ENCODE measurements around the gene ING2.
A peak's percentile ranks its signal among the peaks of the same experiment; 100 is the strongest.
"Not testable (repeated sequence)": the region's sequence is repeated elsewhere in the genome, so short reads cannot be mapped to it uniquely, and the experiment has no call there.

Gene ING2, protein sequence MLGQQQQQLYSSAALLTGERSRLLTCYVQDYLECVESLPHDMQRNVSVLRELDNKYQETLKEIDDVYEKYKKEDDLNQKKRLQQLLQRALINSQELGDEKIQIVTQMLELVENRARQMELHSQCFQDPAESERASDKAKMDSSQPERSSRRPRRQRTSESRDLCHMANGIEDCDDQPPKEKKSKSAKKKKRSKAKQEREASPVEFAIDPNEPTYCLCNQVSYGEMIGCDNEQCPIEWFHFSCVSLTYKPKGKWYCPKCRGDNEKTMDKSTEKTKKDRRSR

DNA sequence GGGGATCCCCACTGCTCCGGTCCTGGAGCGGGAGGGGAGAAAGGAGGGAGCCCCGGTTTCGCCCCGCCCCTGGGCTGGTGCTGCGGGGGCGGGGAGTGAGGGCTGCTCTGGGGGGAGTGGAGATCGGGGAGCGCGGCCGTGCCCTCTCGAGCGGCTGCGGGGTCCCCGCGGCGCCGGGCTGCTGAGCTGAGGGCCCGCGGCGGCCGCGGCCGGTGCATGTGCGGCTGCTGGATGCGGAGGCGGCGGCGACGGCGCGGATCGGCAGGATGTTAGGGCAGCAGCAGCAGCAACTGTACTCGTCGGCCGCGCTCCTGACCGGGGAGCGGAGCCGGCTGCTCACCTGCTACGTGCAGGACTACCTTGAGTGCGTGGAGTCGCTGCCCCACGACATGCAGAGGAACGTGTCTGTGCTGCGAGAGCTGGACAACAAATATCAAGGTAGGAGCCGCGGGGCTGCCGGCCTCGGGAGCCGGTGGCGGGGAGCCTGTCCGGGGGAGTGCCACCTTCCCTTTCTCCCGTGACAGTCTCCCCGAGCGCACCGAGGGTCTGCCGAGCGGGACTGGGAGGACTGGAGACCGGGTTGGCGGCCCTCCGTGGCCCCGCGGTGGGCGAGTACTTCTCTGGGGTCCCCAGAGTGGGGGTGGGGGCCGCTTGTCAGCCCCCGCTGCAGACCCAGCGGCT lies at the start of gene ING2:
Gene ING2, plus strand, starts transcription at position 129 of the 681 bp plus-strand sequence. Its CDS starts 138 bp downstream, at position 267.
- DNase-seq (ENCODE audit: low read depth, low spot score): peak; percentile 54

DNA sequence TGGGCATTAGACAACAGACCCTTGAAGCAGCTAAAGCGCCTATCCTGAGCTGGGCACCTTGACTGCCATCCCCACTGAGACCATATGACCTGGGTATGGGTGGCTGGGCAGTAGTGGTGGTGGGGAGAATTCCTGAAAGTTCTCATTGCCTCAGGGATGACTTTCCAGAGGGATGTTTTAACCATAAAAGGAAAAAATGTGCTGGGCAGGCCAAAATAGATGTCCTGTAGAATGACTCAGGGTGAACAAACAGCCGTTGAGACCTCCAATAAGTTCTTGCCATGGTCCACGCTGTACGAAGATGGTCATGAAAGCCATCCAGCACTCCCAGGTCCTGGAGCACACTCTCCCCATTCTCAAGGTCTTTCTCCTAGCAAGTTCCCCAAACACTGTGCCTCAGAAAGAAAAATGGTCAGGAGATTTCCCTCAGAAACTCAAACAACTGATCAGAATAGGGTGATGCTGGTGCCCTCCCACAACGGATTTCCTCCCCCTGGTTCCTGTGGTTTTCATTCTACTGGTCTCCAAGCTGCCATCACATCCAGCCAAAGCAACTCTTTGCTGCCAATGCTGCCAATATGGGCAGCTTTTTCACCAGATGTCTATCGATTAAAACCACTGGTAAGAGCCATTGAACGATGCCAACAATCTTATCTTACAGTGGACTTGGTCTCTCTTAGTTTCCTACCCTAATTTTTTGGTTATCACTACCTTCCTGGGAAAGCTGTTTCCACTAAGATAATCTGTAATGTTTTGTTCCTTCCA lies 49.2 kb upstream of the ING2 start:
- no peak for DNase-seq (ENCODE audit: low read depth, low spot score)

DNA sequence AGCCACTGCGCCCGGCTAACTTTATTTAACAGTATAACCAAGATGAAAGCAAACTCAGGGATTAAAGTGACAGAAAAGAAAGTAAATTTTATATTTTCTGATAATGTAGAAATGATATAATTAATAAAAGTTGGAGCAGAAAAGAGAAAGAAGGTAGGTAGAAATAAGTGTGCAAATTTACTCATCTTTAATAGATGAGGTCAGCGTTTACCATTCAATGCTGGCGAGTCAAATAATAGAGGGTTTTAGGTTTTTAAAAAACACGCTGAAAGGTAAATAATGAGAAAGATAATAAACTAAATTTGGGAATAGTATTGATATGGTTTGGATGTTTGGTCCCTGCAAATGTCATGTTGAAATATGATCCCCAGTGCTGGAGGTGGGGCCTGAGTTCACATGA lies 46.9 kb upstream of the ING2 start:
- no peak for DNase-seq (ENCODE audit: low read depth, low spot score)

GRCh38 chr4:183463903-183464619 lies 40.8 kb upstream of the ING2 start:
- not testable (repeated sequence) for DNase-seq (ENCODE audit: low read depth, low spot score)

DNA sequence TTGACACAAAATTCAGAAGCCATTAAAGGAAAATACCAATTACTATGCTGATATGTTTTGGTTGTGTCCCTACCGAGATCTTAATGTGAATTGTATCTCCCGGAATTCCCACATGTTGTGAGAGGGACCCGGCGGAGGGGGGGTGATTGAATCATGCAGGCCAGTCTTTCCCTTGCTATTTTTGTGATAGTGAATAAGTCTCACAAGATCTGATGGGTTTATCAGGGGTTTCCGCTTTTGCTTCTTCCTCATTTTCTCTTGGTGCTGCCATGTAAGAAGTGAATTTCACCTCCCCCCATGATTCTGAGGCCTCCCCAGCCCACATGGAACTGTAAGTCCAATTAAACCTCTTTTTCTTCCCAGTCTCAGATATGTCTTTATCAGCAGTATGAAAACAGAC lies 39.0 kb upstream of the ING2 start:
- DNase-seq (ENCODE audit: low read depth, low spot score): not testable (repeated sequence)

DNA sequence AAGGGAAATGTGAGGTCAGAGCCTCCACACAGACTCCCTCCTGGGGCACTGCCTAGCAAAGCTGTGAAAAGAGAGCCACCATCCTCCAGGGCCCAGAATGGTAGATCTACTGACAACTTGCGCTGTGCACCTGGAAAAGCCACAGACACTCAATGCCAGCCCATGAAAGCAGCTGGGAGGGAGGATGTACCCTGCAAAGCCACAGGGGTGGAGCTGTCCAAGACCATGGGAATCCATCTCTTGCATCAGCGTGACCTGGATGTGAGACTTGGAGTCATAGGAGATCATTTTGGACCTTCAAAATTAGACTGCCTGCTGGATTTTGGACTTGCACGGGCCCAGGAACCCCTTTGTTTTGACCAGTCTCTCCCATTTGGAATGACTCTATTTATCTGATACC lies 37.6 kb upstream of the ING2 start:
- no peak for DNase-seq (ENCODE audit: low read depth, low spot score)

GRCh38 chr4:183468210-183469095 lies 36.4 kb upstream of the ING2 start:
- no peak for DNase-seq (ENCODE audit: low read depth, low spot score)

- DNase-seq (ENCODE audit: low read depth, low spot score): no peak
Observed at GRCh38 chr4:183469285-183469684, 35.6 kb upstream of the ING2 start.

DNA sequence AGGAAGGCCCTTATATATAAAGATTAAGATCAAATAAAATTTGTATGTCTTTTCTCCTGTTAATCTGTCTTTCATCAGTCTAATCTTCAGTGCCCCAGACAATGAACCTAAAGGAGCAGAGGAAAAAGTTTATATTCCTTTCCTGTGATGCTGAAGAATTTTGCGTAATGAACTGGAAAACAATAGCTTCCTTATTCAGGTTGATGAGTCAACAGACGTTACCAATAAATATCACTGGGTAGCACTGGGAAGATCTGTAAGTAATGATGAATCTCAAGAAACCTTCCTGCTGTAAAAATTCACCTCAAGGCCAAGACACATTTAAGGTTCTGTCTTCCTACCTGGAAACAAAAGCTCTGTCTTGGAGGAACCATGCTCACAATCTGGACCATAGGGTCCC lies 34.9 kb upstream of the ING2 start:
- DNase-seq (ENCODE audit: low read depth, low spot score): no peak

DNA sequence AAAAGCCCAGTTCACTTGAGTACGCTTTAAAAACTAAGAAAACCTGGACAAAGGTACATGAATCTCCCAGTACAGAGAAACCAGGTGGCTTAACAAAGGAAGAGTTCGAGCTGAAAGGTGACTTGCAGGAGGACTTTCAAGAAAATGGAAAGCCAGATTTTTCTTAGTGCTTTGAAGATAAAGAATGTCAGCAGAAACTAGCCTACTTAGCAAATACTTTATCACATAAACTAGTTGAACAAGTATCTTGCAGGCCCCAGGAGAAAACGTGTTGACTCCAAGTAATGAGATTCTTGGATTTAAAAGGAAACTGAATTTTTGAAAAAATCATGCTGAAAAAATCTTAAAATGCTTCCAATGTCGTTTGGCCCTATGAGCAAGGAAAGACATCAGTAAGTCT lies 34.0 kb upstream of the ING2 start:
- no peak for DNase-seq (ENCODE audit: low read depth, low spot score)

GRCh38 chr4:183471946-183472708 lies 32.7 kb upstream of the ING2 start:
- DNase-seq (ENCODE audit: low read depth, low spot score): peak; percentile 57

GRCh38 chr4:183478123-183478522 lies 26.7 kb upstream of the ING2 start:
- DNase-seq (ENCODE audit: low read depth, low spot score): no peak

- DNase-seq (ENCODE audit: low read depth, low spot score): no peak
Observed at GRCh38 chr4:183478926-183479325, 25.9 kb upstream of the ING2 start.

DNA sequence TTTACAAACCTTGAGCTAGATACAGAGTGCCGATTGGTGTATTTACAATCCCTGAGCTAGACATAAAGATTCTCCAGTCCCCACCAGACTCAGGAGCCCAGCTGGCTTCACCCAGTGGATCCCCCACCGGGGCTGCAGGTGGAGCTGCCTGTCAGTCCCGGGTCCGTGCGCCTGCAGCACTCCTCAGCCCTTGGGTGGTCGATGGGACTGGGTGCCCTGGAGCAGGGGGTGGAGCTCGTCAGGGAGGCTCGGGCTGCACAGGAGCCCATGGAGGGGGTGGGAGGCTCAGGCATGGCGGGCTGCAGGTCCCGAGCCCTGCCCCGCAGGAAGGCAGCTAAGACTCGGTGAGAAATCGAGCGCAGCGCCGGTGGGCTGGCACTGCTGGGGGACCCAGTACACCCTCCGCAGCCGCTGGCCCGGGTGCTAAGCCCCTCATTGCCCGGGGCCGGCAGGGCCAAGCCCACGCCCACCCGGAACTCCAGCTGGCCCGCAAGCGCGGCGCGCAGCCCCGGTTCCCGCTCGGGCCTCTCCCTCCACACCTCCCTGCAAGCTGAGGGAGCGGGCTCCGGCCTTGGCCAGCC lies 22.3 kb upstream of the ING2 start:
- DNase-seq (ENCODE audit: low read depth, low spot score): not testable (repeated sequence)

GRCh38 chr4:183483997-183484396 lies 20.9 kb upstream of the ING2 start:
- DNase-seq (ENCODE audit: low read depth, low spot score): no peak

DNA sequence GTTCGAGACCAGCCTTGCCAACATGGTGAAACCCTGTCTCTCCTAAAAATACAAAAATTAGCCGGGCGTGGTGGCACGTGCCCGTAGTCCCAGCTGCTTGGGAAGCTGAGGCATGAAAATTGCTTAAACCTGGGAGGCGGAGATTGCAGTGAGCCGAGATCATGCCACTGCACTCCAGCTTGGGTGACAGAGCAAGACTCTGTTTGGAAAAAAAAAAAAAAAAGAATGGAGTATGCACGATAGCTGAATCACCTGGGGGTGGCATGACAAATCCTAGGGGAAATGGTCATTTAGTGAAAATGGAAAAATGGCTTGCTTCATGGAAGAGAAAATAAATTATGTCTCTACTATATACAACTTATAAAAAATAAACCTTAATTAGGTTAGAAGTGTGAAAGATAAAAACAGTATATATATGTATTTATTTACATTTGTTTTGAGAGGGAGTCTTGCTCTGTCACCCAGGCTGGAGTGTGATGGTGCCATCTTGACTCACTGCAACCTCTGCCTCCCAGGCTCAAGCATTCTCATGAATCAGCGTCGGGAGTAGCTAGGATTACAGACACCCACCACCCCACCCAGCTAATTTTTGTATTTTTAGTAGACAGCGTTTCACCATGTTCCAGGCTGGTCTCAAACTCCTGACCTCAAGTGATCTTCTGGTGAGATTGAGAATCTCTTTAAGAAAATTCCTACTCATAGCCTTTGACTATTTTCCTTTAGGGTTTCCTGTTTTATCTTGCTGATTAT lies 19.3 kb upstream of the ING2 start:
- no peak for DNase-seq (ENCODE audit: low read depth, low spot score)

- DNase-seq (ENCODE audit: low read depth, low spot score): no peak
Observed at GRCh38 chr4:183492791-183493222, 12.1 kb upstream of the ING2 start.

DNA sequence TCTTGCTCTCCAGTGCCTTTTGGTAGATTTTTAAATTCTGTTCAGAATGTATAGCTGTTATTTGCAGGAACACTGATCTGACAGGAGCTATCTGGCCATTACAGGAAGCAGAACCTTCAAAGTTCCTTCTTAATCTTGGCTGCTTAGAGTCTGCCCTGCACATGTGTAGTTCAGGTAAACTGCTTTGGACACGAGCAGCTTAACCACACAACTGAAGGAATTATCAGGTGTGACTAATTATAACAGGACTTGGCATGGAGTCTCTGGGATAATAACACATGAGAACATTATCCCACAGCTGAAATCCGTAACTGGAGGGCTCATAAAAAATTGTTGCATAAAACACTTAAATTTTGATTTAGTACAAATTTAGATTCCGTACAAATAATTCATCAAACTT lies 11.6 kb upstream of the ING2 start:
- no peak for DNase-seq (ENCODE audit: low read depth, low spot score)

DNA sequence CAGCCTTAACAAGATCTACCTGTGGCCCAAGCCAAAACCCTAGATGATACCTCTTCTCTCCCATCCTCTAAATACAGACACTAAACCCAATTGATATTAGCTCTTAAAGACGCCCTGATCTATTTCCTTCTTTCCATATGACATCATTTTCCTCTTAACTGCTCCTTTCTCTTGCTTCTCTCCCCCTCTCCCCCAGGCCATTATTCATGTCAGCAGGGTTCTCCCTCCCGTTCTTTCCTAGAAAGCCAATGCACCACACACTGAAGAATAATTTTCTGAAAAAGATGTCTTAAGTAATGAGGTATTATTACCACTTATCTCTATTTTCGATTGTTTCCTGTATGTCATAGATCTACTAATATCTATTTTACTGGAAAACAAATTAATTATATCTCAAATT lies 9.7 kb upstream of the ING2 start:
- DNase-seq (ENCODE audit: low read depth, low spot score): no peak
